AG08395 (cell line): ENCODE measurements around the gene SH2D1B.

Experiments used
- DNase-seq: peaks from one replicate; pipeline ENCODE4 v3.0.0; 2012; ENCODE audit warnings: mixed read lengths, low spot score

SH2D1B gene

GRCh38 chr1:162398999-162399580 lies 12.8 kb downstream of the SH2D1B start:
- no peak for DNase-seq

GRCh38 chr1:162397943-162398560 lies 13.9 kb downstream of the SH2D1B start:
- no peak for DNase-seq

GRCh38 chr1:162397039-162397448 lies 14.9 kb downstream of the SH2D1B start:
- no peak for DNase-seq

GRCh38 chr1:162396201-162396906 lies 15.6 kb downstream of the SH2D1B start:
- DNase-seq = no peak

- peak; percentile 53 for DNase-seq
Observed at GRCh38 chr1:162391790-162392563, 20.0 kb downstream of the SH2D1B start.

- no peak for DNase-seq
Observed at GRCh38 chr1:162390396-162391185, 21.3 kb downstream of the SH2D1B start.

- no peak for DNase-seq
Observed at GRCh38 chr1:162389971-162390370, 22.0 kb downstream of the SH2D1B start.

- peak; percentile 32 for DNase-seq
Observed at GRCh38 chr1:162389021-162389818, 22.7 kb downstream of the SH2D1B start.

- DNase-seq = no peak
Observed at GRCh38 chr1:162388615-162389014, 23.3 kb downstream of the SH2D1B start.

- DNase-seq = no peak
Observed at GRCh38 chr1:162388083-162388594, 23.8 kb downstream of the SH2D1B start.

- no peak for DNase-seq
Observed at GRCh38 chr1:162387226-162388082, 24.5 kb downstream of the SH2D1B start.

- no peak for DNase-seq
Observed at GRCh38 chr1:162386292-162387225, 25.4 kb downstream of the SH2D1B start.

GRCh38 chr1:162385702-162386101 lies 26.2 kb downstream of the SH2D1B start:
- DNase-seq = no peak

GRCh38 chr1:162385280-162385623 lies 26.7 kb downstream of the SH2D1B start:
- DNase-seq = no peak

- DNase-seq = no peak
Observed at GRCh38 chr1:162384601-162385279, 27.2 kb downstream of the SH2D1B start.

GRCh38 chr1:162384116-162384515 lies 27.8 kb downstream of the SH2D1B start:
- DNase-seq = no peak

GRCh38 chr1:162383516-162383915 lies 28.4 kb downstream of the SH2D1B start:
- no peak for DNase-seq

GRCh38 chr1:162383091-162383490 lies 28.8 kb downstream of the SH2D1B start:
- DNase-seq = no peak
